OCI-LY7 (cell line): ENCODE results near the gene CST11. TPM values are rescaled to one million over a fixed set of nuclear protein-coding genes. Genes with fewer than 3 reads are reported as not detected.

Experiments
- BruUV-seq: library from RNA; stranded (reverse); fragments of 400-500 nt; replicated peaks from 2 replicates; lab custom pipeline; 2021; lab: Mats Ljungman, UMichigan
- CTCF ChIA-PET: fragments of 300-600 bp; sonication (Branson Sonifier 250); formaldehyde crosslinking; loops from one replicate; lab custom pipeline; 2022; ENCODE audit warnings: antibody characterized with exemption; ENCODE audit not compliant: unreplicated experiment; lab: Charles Lee
- POLR2A ChIA-PET: fragments of 300-600 bp; sonication (Branson Sonifier 250); formaldehyde crosslinking; loops from one replicate; lab custom pipeline; 2022; ENCODE audit warnings: antibody characterized with exemption; lab: Charles Lee
- DNase-seq: peaks from one replicate; pipeline ENCODE4 v3.0.0-alpha.2; 2015; ENCODE audit warnings: low spot score
- H2AFZ ChIP-seq: fragments of 200-600 bp; sonication (generic), shearing (Covaris generic); 2 replicates; pipeline ENCODE4 v1.6.1; 2014; ENCODE audit warnings: mild to moderate bottlenecking, antibody characterized with exemption, low read length, moderate library complexity
- H3K27ac ChIP-seq: fragments of 200-600 bp; sonication (generic); 2 replicates; pipeline ENCODE4 v1.5.1; 2014; ENCODE audit warnings: mixed run types, low read depth, mild to moderate bottlenecking, moderate library complexity, low read length, inconsistent platforms; ENCODE audit not compliant: poor library complexity, severe bottlenecking
- H3K36me3 ChIP-seq: fragments of 200-600 bp; sonication (generic); 2 replicates; pipeline ENCODE4 v1.6.1; 2014; ENCODE audit warnings: mild to moderate bottlenecking, antibody characterized with exemption, low read length, moderate library complexity, mixed read lengths; ENCODE audit not compliant: insufficient read depth
- H3K4me1 ChIP-seq: fragments of 200-600 bp; sonication (generic); 2 replicates; pipeline ENCODE4 v1.5.1; 2014; ENCODE audit warnings: mild to moderate bottlenecking, low read length; ENCODE audit not compliant: insufficient read depth, poor library complexity, severe bottlenecking
- H3K4me2 ChIP-seq: fragments of 200-600 bp; sonication (generic); 2 replicates; pipeline ENCODE4 v1.6.1; 2014; ENCODE audit warnings: mild to moderate bottlenecking, low read length
- H3K4me3 ChIP-seq: fragments of 200-600 bp; sonication (generic); 2 replicates; pipeline ENCODE4 v1.5.1; 2014; ENCODE audit warnings: mild to moderate bottlenecking, low read depth, low read length; ENCODE audit not compliant: poor library complexity, severe bottlenecking
- H3K79me2 ChIP-seq: fragments of 200-600 bp; sonication (generic); 2 replicates; pipeline ENCODE4 v1.6.1; 2016; ENCODE audit warnings: low read depth, mild to moderate bottlenecking, low read length, moderate library complexity, mixed read lengths; ENCODE audit not compliant: insufficient read depth
- H3K9me2 ChIP-seq: fragments of 200-600 bp; sonication (generic); 2 replicates; pipeline ENCODE4 v1.6.1; 2016; ENCODE audit warnings: mild to moderate bottlenecking, low read length, mixed read lengths; ENCODE audit not compliant: insufficient read depth
- H3K9me3 ChIP-seq: fragments of 200-600 bp; sonication (generic); 2 replicates; pipeline ENCODE4 v1.6.1; 2014; ENCODE audit warnings: mild to moderate bottlenecking, mixed run types, low read length, mixed read lengths
- H4K20me1 ChIP-seq: fragments of 200-600 bp; sonication (generic); 2 replicates; pipeline ENCODE4 v1.6.1; 2014; ENCODE audit warnings: mild to moderate bottlenecking, antibody characterized with exemption, low read length, moderate library complexity, mixed read lengths; ENCODE audit not compliant: insufficient read depth
- CTCF ChIP-seq: fragments of 200-600 bp; sonication (generic); conservative IDR thresholded peaks from 2 replicates; pipeline ENCODE4 v1.5.1; 2014; ENCODE audit warnings: mild to moderate bottlenecking, antibody characterized with exemption, low read length, moderate library complexity, mixed read lengths
- EZH2phosphoT487 ChIP-seq: fragments of 200-600 bp; sonication (generic); IDR thresholded peaks from 2 replicates; pipeline ENCODE4 v1.6.1; 2018; ENCODE audit warnings: low read depth, borderline replicate concordance, mild to moderate bottlenecking, mixed run types, antibody characterized with exemption, low read length, moderate library complexity, mixed read lengths
- intact Hi-C: fragments of 100-400 bp; cut with micrococcal nuclease; formaldehyde crosslinking; loops from one replicate; pipeline ENCODE4 v1.10.0; 2022; ENCODE audit not compliant: unreplicated experiment
- total RNA-seq, 2 experiments: library from RNA; depleted of rRNA in 1 of 2; stranded (reverse); fragments of >200 nt in 1 of 2; shearing (Covaris generic) in 1 of 2; gene quantifications; 2 replicates each; pipeline ENCODE4 v1.2.3, GENCODE V29; 2014 to 2022

CST11 gene
- total RNA-seq, 2 experiments from 2014 or later = not detected

GRCh38 chr20:23435626-23436539 is 16.8 kb downstream of the CST11 start:
- no peak for DNase-seq
- Histone ChIP-seq H2AFZ (no peak overlapping the region), H4K20me1 (no peaks in the 10 kb centered on the region), H3K27ac (no peak overlapping the region), H3K79me2 (no peaks in the 10 kb centered on the region), H3K4me2 (no peak overlapping the region), H3K9me2 (no peaks in the 10 kb centered on the region), H3K4me1 (no peaks in the 10 kb centered on the region), H3K9me3 (no peaks in the 10 kb centered on the region), H3K4me3 (no peak overlapping the region), H3K36me3 (no peaks in the 10 kb centered on the region)
- intact Hi-C loops = no loop called here
- no TSS peak for BruUV-seq
- ChIA-PET CTCF (no interaction called here), POLR2A (no interaction called here)
- TF ChIP-seq CTCF (no peak), EZH2phosphoT487 (no peak)

- Histone ChIP-seq H3K36me3 (no peaks in the 10 kb centered on the region), H2AFZ (no peak overlapping the region), H3K79me2 (no peaks in the 10 kb centered on the region), H3K4me1 (no peaks in the 10 kb centered on the region), H3K27ac (no peak overlapping the region), H3K4me2 (no peak overlapping the region), H3K9me2 (no peaks in the 10 kb centered on the region), H3K9me3 (no peaks in the 10 kb centered on the region), H3K4me3 (no peak overlapping the region), H4K20me1 (no peaks in the 10 kb centered on the region)
- DNase-seq = no peak
- POLR2A ChIA-PET = no interaction called here
- TF ChIP-seq CTCF (no peak), EZH2phosphoT487 (no peak)
- intact Hi-C loops = no loop called here
- CTCF ChIA-PET = interaction anchor here (0.5 to 0.6 kb wide), 2 partner anchors 12 to 84 kb away, joined by 3 to 6 read pairs; no protein-coding TSS in a partner anchor
- BruUV-seq = no TSS peak
Measured at GRCh38 chr20:23434521-23435313, 18.0 kb downstream of the CST11 start.
